Keratinocyte (primary cell): ENCODE results near the gene INO80. TPM values are rescaled to one million over a fixed set of nuclear protein-coding genes. Genes with fewer than 3 reads are reported as not detected.

Experiments used
- DNase-seq: peaks from one replicate; pipeline ENCODE4 v3.0.0-alpha.2; 2011; ENCODE audit warnings: low read depth, missing footprints, low spot score
- FAIRE-seq: peaks from 2 replicates; lab custom pipeline; 2011; peaks lifted over from hg19 to GRCh38; lab: Jason Lieb, UNC
- H2AFZ ChIP-seq: 2 replicates; pipeline ENCODE4 v1.6.0; 2012; ENCODE audit warnings: low read length, control low read depth, inconsistent platforms; ENCODE audit not compliant: control insufficient read depth
- H3K27ac ChIP-seq: 2 replicates; pipeline ENCODE4 v1.5.1; 2011; ENCODE audit warnings: low read length; ENCODE audit not compliant: control insufficient read depth, insufficient read depth
- H3K27me3 ChIP-seq: 3 replicates; pipeline ENCODE4 v1.6.0; 2011; ENCODE audit warnings: low read length; ENCODE audit not compliant: control insufficient read depth, insufficient read depth; ENCODE audit errors: extremely low read depth
- H3K36me3 ChIP-seq, 2 experiments: 2 replicates in 1 of 2; 3 replicates in 1 of 2; pipeline ENCODE4 v1.5.1; 2011; ENCODE audit warnings: low read length in 2 of 2, mild to moderate bottlenecking in 1 of 2; ENCODE audit not compliant: control insufficient read depth in 2 of 2, insufficient read depth in 2 of 2; ENCODE audit errors: extremely low read depth in 1 of 2
- H3K4me1 ChIP-seq: 3 replicates; pipeline ENCODE4 v1.5.1; 2011; ENCODE audit warnings: low read length; ENCODE audit not compliant: control insufficient read depth, insufficient read depth; ENCODE audit errors: extremely low read depth
- H3K4me2 ChIP-seq: 3 replicates; pipeline ENCODE4 v1.6.0; 2011; ENCODE audit warnings: low read depth, low read length; ENCODE audit not compliant: control insufficient read depth, insufficient read depth; ENCODE audit errors: extremely low read depth
- H3K4me3 ChIP-seq, 3 experiments: fragments of 200-600 bp in 1 of 3; sonication (generic) in 1 of 3; 2 replicates in 2 of 3; 3 replicates in 1 of 3; pipeline ENCODE4 v1.5.1; 2011 to 2016; ENCODE audit warnings: low read length in 3 of 3, mild to moderate bottlenecking in 3 of 3, control low read depth in 2 of 3, inconsistent platforms in 1 of 3, low read depth in 1 of 3, mixed read lengths in 1 of 3, mixed run types in 1 of 3, moderate library complexity in 1 of 3; ENCODE audit not compliant: control insufficient read depth in 2 of 3, insufficient read depth in 2 of 3; ENCODE audit errors: extremely low read depth in 1 of 3
- H3K79me2 ChIP-seq: 2 replicates; pipeline ENCODE4 v1.6.0; 2012; ENCODE audit warnings: low read length; ENCODE audit not compliant: control insufficient read depth, insufficient read depth
- H3K9ac ChIP-seq: 3 replicates; pipeline ENCODE4 v1.6.0; 2011; ENCODE audit warnings: low read length; ENCODE audit not compliant: control insufficient read depth, insufficient read depth; ENCODE audit errors: extremely low read depth
- H3K9me1 ChIP-seq: 3 replicates; pipeline ENCODE4 v1.6.0; 2011; ENCODE audit warnings: low read length; ENCODE audit not compliant: control insufficient read depth, insufficient read depth; ENCODE audit errors: extremely low read depth
- H3K9me3 ChIP-seq: 2 replicates; pipeline ENCODE4 v1.5.1; 2012; ENCODE audit warnings: low read depth, low read length; ENCODE audit not compliant: control insufficient read depth
- H4K20me1 ChIP-seq: 3 replicates; pipeline ENCODE4 v1.6.0; 2011; ENCODE audit warnings: low read length; ENCODE audit not compliant: control insufficient read depth, insufficient read depth; ENCODE audit errors: extremely low read depth
- CTCF ChIP-seq, 3 experiments: IDR thresholded peaks in 1 of 3; conservative IDR thresholded peaks in 1 of 3; optimal IDR thresholded peaks in 1 of 3; 2 replicates in 2 of 3; 3 replicates in 1 of 3; pipeline versions ENCODE3 to v1.5.1; 2011; ENCODE audit warnings: low read length in 3 of 3, mild to moderate bottlenecking in 3 of 3, moderate library complexity in 2 of 3, control low read depth in 1 of 3, inconsistent platforms in 1 of 3; ENCODE audit not compliant: insufficient read depth in 2 of 3; ENCODE audit errors: extremely low read depth in 1 of 3
- EZH2 ChIP-seq: IDR thresholded peaks from one replicate; pipeline ENCODE4 v1.6.1; 2012; ENCODE audit warnings: inconsistent platforms, mild to moderate bottlenecking, low read length, moderate library complexity
- dilution Hi-C: fragments of 300-500 bp; cut with MboI; formaldehyde crosslinking; loops from one replicate; pipeline ENCODE4 v1.7.0; 2020; ENCODE audit warnings: low sequenced_read_pairs; ENCODE audit not compliant: extremely low pct_ligation_motif_present
- polyA plus RNA-seq, 5 experiments: library from polyadenylated mRNA; depleted of rRNA in 3 of 5; stranded (reverse) in 3 of 5; stranded (forward) in 1 of 5; unstranded in 1 of 5; fragments of >200 nt; gene quantifications; 1 replicate in 1 of 5; 2 replicates in 3 of 5; 3 replicates in 1 of 5; pipeline versions ENCODE4 v1.2.1 to v1.2.3, GENCODE V29; 2011 to 2012; ENCODE audit warnings: missing spikeins in 2 of 5, low read depth in 1 of 5, low replicate concordance in 1 of 5

The INO80 gene
- polyA plus RNA-seq, 1 donor (not counting 4 experiments of a cell fraction or from before 2014, with no cell fraction given): 10.3 TPM

- Histone ChIP-seq H3K79me2 (no peaks in the 10 kb centered on the region), H3K27me3 (no peaks in the 10 kb centered on the region), H3K4me3 (peak overlapping the region; percentile 75 to 87 (median 86)), H3K36me3 (peaks cover 4 to 15% of the 10 kb centered on the region in 2 experiments), H3K9me1 (no peaks in the 10 kb centered on the region), H4K20me1 (peaks cover 3% of the 10 kb centered on the region), H3K4me1 (peaks cover 20% of the 10 kb centered on the region), H3K9me3 (no peaks in the 10 kb centered on the region), H3K4me2 (peak overlapping the region; percentile 89), H2AFZ (peak overlapping the region; percentile 88), H3K27ac (peak overlapping the region; percentile 82), H3K9ac (peak overlapping the region; percentile 87)
- no peak for FAIRE-seq
- no peak for DNase-seq
- no peak for TF ChIP-seq EZH2
- TF ChIP-seq CTCF (optimal IDR thresholded peaks at IDR 0.05 in 1 of 3, IDR thresholded peaks at IDR 0.05 in 1 of 3, conservative IDR thresholded peaks at IDR 0.05 in 1 of 3; ENCODE audit: extremely low read depth in 1 of 3, insufficient read depth in 2 of 3, low read length in 3 of 3): no peak
- dilution Hi-C loops: no loop called here
Observed at GRCh38 chr15:40952301-40952900, 163.7 kb downstream of the INO80 start.

- Histone ChIP-seq H3K4me2 (peak overlapping the region; percentile 89), H2AFZ (no peak overlapping the region), H3K9me1 (no peaks in the 10 kb centered on the region), H4K20me1 (peaks cover 3% of the 10 kb centered on the region), H3K27ac (no peak overlapping the region), H3K4me3 (no peak overlapping the region), H3K27me3 (no peaks in the 10 kb centered on the region), H3K9ac (no peak overlapping the region), H3K79me2 (no peaks in the 10 kb centered on the region), H3K9me3 (no peaks in the 10 kb centered on the region), H3K4me1 (peaks cover 20% of the 10 kb centered on the region), H3K36me3 (peaks cover 4 to 12% of the 10 kb centered on the region in 2 experiments)
- dilution Hi-C loops: no loop called here
- DNase-seq (no peak), FAIRE-seq (no peak)
- TF ChIP-seq CTCF (optimal IDR thresholded peaks at IDR 0.05 in 1 of 3, IDR thresholded peaks at IDR 0.05 in 1 of 3, conservative IDR thresholded peaks at IDR 0.05 in 1 of 3; ENCODE audit: extremely low read depth in 1 of 3, insufficient read depth in 2 of 3, low read length in 3 of 3) (no peak), EZH2 (no peak)
Observed at GRCh38 chr15:40951764-40952163, 164.3 kb downstream of the INO80 start.
